H1 (cell line): ENCODE results near the gene ENKUR.

Source experiments
- ATF2 ChIP-seq: IDR thresholded peaks from 2 replicates; pipeline ENCODE4 v1.6.1; 2012; ENCODE audit warnings: low read length, inconsistent platforms
- CTCF ChIP-seq, 3 experiments: IDR thresholded peaks; 1 replicate in 2 of 3; 2 replicates in 1 of 3; pipeline versions ENCODE4 v1.5.1 to v1.6.1; 2011; ENCODE audit warnings: low read length in 3 of 3, mild to moderate bottlenecking in 3 of 3, inconsistent platforms in 2 of 3, low read depth in 1 of 3, moderate library complexity in 1 of 3; ENCODE audit not compliant: insufficient read depth in 1 of 3; ENCODE audit errors: control extremely low read depth in 1 of 3
- JUN ChIP-seq: IDR thresholded peaks from 2 replicates; pipeline ENCODE4 v1.6.1; 2011; ENCODE audit warnings: low read depth, mild to moderate bottlenecking, improper control_type of control experiment, low read length

- TF ChIP-seq CTCF (IDR thresholded peaks at IDR 0.05; ENCODE audit: control extremely low read depth in 1 of 3, insufficient read depth in 1 of 3, low read depth in 1 of 3, low read length in 3 of 3) = no peak
- TF ChIP-seq ATF2 = no peak
- no peak for TF ChIP-seq JUN
These were observed 24.7 kb downstream of the ENKUR start for GRCh38 chr10:24991298-24991697.
